ENCODE data around the gene MPL. TPM values are rescaled to one million over a fixed set of nuclear protein-coding genes. Genes with fewer than 3 reads are reported as not detected.

The MPL gene
- total and polyA plus RNA-seq, 4 donors, result 0.03 to 1.0 TPM; not detected in 2

- DNase-seq (ENCODE audit: low spot score), result no peak
- H3K4me1 ChIP-seq (ENCODE audit: control insufficient read depth in 4 of 4, insufficient read depth in 4 of 4, low read length in 3 of 4), result peaks cover 0 to 2% (median 0%) of the 10 kb centered on the region in 4 donors
- no peak overlapping the region for H3K9ac ChIP-seq (ENCODE audit: low read depth in 1 of 2, low read length in 2 of 2)
- H3K9me3 ChIP-seq (ENCODE audit: control insufficient read depth in 4 of 4, low read length in 3 of 4), result no peaks in the 10 kb centered on the region
- H3K27me3 ChIP-seq (ENCODE audit: control insufficient read depth in 4 of 4, insufficient read depth in 4 of 4, low read length in 3 of 4), result no peaks in the 10 kb centered on the region
- WGBS, result 84% methylated on average over 1 of the region's 1 CpG
- no peak overlapping the region for H3K4me3 ChIP-seq (ENCODE audit: low read depth in 1 of 3, low read length in 3 of 3)
- no peak for TF ChIP-seq TAF1 (conservative IDR thresholded peaks at IDR 0.05)
- no peak for TF ChIP-seq RXRA (IDR thresholded peaks at IDR 0.05)
- no peak for TF ChIP-seq MAX (IDR thresholded peaks at IDR 0.05)
- TF ChIP-seq JUND (IDR thresholded peaks at IDR 0.05), result no peak
- TF ChIP-seq RAD21 (IDR thresholded peaks at IDR 0.05), result no peak
- no peak for TF ChIP-seq HNF4A (conservative IDR thresholded peaks at IDR 0.05)
- TF ChIP-seq, protein P1, sequence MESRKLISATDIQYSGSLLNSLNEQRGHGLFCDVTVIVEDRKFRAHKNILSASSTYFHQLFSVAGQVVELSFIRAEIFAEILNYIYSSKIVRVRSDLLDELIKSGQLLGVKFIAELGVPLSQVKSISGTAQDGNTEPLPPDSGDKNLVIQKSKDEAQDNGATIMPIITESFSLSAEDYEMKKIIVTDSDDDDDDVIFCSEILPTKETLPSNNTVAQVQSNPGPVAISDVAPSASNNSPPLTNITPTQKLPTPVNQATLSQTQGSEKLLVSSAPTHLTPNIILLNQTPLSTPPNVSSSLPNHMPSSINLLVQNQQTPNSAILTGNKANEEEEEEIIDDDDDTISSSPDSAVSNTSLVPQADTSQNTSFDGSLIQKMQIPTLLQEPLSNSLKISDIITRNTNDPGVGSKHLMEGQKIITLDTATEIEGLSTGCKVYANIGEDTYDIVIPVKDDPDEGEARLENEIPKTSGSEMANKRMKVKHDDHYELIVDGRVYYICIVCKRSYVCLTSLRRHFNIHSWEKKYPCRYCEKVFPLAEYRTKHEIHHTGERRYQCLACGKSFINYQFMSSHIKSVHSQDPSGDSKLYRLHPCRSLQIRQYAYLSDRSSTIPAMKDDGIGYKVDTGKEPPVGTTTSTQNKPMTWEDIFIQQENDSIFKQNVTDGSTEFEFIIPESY (IDR thresholded peaks at IDR 0.05), result no peak
- TF ChIP-seq GABPA (IDR thresholded peaks at IDR 0.05 in 1 of 2, conservative IDR thresholded peaks at IDR 0.05 in 1 of 2), result no peak
- TF ChIP-seq REST (IDR thresholded peaks at IDR 0.05), result no peak
- TF ChIP-seq, protein P2, sequence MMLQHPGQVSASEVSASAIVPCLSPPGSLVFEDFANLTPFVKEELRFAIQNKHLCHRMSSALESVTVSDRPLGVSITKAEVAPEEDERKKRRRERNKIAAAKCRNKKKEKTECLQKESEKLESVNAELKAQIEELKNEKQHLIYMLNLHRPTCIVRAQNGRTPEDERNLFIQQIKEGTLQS (IDR thresholded peaks at IDR 0.05), result no peak
- no peak for TF ChIP-seq NR2F2 (IDR thresholded peaks at IDR 0.05)
- no peak for TF ChIP-seq YY1 (IDR thresholded peaks at IDR 0.05)
- no peak for TF ChIP-seq EGR1 (IDR thresholded peaks at IDR 0.05; ENCODE audit: low read depth in 2 of 2)
- no peak for TF ChIP-seq HNF4G (IDR thresholded peaks at IDR 0.05)
- no peak for TF ChIP-seq FOXA2 (IDR thresholded peaks at IDR 0.05)
- TF ChIP-seq, protein P3, sequence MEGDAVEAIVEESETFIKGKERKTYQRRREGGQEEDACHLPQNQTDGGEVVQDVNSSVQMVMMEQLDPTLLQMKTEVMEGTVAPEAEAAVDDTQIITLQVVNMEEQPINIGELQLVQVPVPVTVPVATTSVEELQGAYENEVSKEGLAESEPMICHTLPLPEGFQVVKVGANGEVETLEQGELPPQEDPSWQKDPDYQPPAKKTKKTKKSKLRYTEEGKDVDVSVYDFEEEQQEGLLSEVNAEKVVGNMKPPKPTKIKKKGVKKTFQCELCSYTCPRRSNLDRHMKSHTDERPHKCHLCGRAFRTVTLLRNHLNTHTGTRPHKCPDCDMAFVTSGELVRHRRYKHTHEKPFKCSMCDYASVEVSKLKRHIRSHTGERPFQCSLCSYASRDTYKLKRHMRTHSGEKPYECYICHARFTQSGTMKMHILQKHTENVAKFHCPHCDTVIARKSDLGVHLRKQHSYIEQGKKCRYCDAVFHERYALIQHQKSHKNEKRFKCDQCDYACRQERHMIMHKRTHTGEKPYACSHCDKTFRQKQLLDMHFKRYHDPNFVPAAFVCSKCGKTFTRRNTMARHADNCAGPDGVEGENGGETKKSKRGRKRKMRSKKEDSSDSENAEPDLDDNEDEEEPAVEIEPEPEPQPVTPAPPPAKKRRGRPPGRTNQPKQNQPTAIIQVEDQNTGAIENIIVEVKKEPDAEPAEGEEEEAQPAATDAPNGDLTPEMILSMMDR (IDR thresholded peaks at IDR 0.05; ENCODE audit: low read depth, low read length, missing input control), result no peak
- no peak for TF ChIP-seq SP1 (IDR thresholded peaks at IDR 0.05)
- H3K36me3 ChIP-seq (ENCODE audit: control insufficient read depth in 4 of 4, insufficient read depth in 3 of 4, low read depth in 1 of 4, low read length in 3 of 4), result peaks cover 0 to 6% (median 5%) of the 10 kb centered on the region in 4 donors
- no peak overlapping the region for H3K27ac ChIP-seq (ENCODE audit: low read depth in 1 of 2, low read length in 2 of 2)
Measured at GRCh38 chr1:43396059-43396458, 58.4 kb downstream of the MPL start.
